Measurements from ENCODE around the gene BPIFB1.

DNA sequence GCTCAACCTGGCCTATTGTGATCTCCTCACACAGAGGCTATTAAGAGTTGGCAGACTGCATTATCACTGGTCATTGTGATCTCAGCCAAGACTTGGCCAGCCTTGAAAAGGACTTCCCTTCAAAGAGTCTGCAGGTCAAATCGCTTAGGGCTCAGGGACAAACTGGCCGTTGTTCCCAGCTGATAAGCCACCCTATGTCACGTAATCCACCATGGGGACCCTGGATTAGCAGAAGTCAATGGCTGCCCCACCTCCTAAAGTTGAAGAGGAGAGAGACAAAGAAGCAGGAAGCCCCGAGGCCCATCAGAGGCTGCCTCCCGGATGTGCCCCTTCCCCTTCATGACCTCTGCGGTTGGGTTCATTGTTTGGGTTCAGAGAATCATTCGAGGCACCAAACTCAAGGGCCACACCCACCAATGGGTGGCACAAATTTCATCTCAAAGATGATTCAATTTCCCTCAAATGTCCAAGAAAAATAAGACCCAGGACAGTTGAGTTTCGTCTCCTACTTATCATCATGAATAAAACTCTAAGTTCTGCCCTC, 56.6 kb downstream of the BPIFB1 start:
- TF ChIP-seq EMX1 (CRISPR knock-in tag; IDR thresholded peaks at IDR 0.05), result no peak
- TF ChIP-seq CTCF (IDR thresholded peaks at IDR 0.05), result no peak
- no peak for TF ChIP-seq SMAD4 (CRISPR knock-in tag; IDR thresholded peaks at IDR 0.05)
- no peak for TF ChIP-seq ZNF121 (CRISPR knock-in tag; IDR thresholded peaks at IDR 0.05)
- no peak for TF ChIP-seq MAX (CRISPR knock-in tag; IDR thresholded peaks at IDR 0.05)
- TF ChIP-seq, protein P1, sequence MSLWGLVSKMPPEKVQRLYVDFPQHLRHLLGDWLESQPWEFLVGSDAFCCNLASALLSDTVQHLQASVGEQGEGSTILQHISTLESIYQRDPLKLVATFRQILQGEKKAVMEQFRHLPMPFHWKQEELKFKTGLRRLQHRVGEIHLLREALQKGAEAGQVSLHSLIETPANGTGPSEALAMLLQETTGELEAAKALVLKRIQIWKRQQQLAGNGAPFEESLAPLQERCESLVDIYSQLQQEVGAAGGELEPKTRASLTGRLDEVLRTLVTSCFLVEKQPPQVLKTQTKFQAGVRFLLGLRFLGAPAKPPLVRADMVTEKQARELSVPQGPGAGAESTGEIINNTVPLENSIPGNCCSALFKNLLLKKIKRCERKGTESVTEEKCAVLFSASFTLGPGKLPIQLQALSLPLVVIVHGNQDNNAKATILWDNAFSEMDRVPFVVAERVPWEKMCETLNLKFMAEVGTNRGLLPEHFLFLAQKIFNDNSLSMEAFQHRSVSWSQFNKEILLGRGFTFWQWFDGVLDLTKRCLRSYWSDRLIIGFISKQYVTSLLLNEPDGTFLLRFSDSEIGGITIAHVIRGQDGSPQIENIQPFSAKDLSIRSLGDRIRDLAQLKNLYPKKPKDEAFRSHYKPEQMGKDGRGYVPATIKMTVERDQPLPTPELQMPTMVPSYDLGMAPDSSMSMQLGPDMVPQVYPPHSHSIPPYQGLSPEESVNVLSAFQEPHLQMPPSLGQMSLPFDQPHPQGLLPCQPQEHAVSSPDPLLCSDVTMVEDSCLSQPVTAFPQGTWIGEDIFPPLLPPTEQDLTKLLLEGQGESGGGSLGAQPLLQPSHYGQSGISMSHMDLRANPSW (CRISPR knock-in tag; conservative IDR thresholded peaks at IDR 0.05; ENCODE audit: low read depth), result no peak
- TF ChIP-seq FOXK1 (CRISPR knock-in tag; IDR thresholded peaks at IDR 0.05), result no peak
- TF ChIP-seq, protein P2, sequence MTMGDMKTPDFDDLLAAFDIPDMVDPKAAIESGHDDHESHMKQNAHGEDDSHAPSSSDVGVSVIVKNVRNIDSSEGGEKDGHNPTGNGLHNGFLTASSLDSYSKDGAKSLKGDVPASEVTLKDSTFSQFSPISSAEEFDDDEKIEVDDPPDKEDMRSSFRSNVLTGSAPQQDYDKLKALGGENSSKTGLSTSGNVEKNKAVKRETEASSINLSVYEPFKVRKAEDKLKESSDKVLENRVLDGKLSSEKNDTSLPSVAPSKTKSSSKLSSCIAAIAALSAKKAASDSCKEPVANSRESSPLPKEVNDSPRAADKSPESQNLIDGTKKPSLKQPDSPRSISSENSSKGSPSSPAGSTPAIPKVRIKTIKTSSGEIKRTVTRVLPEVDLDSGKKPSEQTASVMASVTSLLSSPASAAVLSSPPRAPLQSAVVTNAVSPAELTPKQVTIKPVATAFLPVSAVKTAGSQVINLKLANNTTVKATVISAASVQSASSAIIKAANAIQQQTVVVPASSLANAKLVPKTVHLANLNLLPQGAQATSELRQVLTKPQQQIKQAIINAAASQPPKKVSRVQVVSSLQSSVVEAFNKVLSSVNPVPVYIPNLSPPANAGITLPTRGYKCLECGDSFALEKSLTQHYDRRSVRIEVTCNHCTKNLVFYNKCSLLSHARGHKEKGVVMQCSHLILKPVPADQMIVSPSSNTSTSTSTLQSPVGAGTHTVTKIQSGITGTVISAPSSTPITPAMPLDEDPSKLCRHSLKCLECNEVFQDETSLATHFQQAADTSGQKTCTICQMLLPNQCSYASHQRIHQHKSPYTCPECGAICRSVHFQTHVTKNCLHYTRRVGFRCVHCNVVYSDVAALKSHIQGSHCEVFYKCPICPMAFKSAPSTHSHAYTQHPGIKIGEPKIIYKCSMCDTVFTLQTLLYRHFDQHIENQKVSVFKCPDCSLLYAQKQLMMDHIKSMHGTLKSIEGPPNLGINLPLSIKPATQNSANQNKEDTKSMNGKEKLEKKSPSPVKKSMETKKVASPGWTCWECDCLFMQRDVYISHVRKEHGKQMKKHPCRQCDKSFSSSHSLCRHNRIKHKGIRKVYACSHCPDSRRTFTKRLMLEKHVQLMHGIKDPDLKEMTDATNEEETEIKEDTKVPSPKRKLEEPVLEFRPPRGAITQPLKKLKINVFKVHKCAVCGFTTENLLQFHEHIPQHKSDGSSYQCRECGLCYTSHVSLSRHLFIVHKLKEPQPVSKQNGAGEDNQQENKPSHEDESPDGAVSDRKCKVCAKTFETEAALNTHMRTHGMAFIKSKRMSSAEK (CRISPR knock-in tag; IDR thresholded peaks at IDR 0.05; ENCODE audit: borderline replicate concordance), result no peak
- no peak for TF ChIP-seq KAT7 (CRISPR knock-in tag; IDR thresholded peaks at IDR 0.05; ENCODE audit: borderline replicate concordance)
- no peak for TF ChIP-seq PRDM15 (CRISPR knock-in tag; IDR thresholded peaks at IDR 0.05)
- TF ChIP-seq HMGA2 (CRISPR knock-in tag; IDR thresholded peaks at IDR 0.05), result no peak
- no peak for TF ChIP-seq TEAD4 (CRISPR knock-in tag; IDR thresholded peaks at IDR 0.05)
- no peak for TF ChIP-seq ETV6 (CRISPR knock-in tag; IDR thresholded peaks at IDR 0.05)
